ENCODE results near the gene PCDH9.

PCDH9 gene

DNA sequence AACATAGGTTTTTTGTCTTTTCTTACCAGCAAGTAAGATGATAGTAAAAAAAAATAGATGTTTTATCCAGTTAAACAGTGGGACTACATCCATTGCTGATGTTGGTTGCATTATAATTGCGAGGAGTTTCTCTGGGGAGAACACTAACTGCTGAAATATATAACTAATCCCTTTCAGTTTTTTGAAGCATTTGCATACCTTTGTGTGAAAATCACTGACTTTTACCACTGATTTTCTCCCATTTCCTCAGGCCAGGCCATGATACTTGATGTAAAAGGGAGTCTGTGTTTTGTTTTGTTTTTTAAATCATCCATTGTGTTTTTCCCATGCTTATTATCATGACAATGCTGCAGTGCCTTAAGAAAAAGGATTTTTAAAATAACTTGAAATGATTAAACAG lies 699.5 kb downstream of the PCDH9 start:
- Histone ChIP-seq H2AFZ (ENCODE audit: low read length, unreplicated experiment) (no peak overlapping the region), H3K27me3 (ENCODE audit: insufficient read depth, low read length) (no peaks in the 10 kb centered on the region), H3K4me3 (ENCODE audit: low read depth, low read length) (no peak overlapping the region), H3K4me1 (ENCODE audit: control insufficient read depth, insufficient read depth, low read length, unreplicated experiment) (peaks cover 16% of the 10 kb centered on the region), H3K27ac (ENCODE audit: low read depth, low read length) (no peak overlapping the region), H3K36me3 (ENCODE audit: insufficient read depth, low read length) (no peaks in the 10 kb centered on the region), H3K79me2 (ENCODE audit: control insufficient read depth, insufficient read depth, low read length, unreplicated experiment) (no peaks in the 10 kb centered on the region)

DNA sequence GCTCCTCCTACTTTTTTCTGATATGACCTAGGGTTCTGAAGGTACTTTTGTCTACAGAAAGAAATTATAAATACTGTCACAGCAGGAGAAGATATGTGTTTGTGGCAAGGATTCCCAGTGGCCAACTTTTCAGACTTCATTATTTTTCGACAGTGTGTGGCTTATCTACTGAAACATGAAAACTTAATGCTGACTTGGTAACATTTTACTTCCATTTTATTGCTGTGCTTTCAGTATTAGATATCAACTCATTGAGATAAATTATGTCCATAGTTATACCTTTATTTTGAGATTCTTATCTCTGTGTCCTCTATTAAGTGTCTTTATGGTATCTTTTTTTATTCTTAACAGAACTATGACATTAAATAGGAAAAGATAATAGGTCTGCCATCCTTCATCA lies 700.0 kb downstream of the PCDH9 start:
- Histone ChIP-seq H3K36me3 (ENCODE audit: insufficient read depth, low read length) (no peaks in the 10 kb centered on the region), H3K4me1 (ENCODE audit: control insufficient read depth, insufficient read depth, low read length, unreplicated experiment) (peaks cover 16% of the 10 kb centered on the region), H3K27ac (ENCODE audit: low read depth, low read length) (no peak overlapping the region), H3K4me3 (ENCODE audit: low read depth, low read length) (no peak overlapping the region), H3K79me2 (ENCODE audit: control insufficient read depth, insufficient read depth, low read length, unreplicated experiment) (no peaks in the 10 kb centered on the region), H2AFZ (ENCODE audit: low read length, unreplicated experiment) (peak overlapping the region; percentile 17), H3K27me3 (ENCODE audit: insufficient read depth, low read length) (no peaks in the 10 kb centered on the region)

GRCh38 chr13:66528944-66529576 lies 701.1 kb downstream of the PCDH9 start:
- no peaks in the 10 kb centered on the region for H3K27me3 ChIP-seq (ENCODE audit: insufficient read depth, low read length)
- H3K4me1 ChIP-seq (ENCODE audit: control insufficient read depth, insufficient read depth, low read length, unreplicated experiment): peaks cover 8% of the 10 kb centered on the region
- no peak overlapping the region for H3K4me3 ChIP-seq (ENCODE audit: low read depth, low read length)
- H3K79me2 ChIP-seq (ENCODE audit: control insufficient read depth, insufficient read depth, low read length, unreplicated experiment): no peaks in the 10 kb centered on the region
- H2AFZ ChIP-seq (ENCODE audit: low read length, unreplicated experiment): no peak overlapping the region
- H3K27ac ChIP-seq (ENCODE audit: low read depth, low read length): no peak overlapping the region
- no peaks in the 10 kb centered on the region for H3K36me3 ChIP-seq (ENCODE audit: insufficient read depth, low read length)

DNA sequence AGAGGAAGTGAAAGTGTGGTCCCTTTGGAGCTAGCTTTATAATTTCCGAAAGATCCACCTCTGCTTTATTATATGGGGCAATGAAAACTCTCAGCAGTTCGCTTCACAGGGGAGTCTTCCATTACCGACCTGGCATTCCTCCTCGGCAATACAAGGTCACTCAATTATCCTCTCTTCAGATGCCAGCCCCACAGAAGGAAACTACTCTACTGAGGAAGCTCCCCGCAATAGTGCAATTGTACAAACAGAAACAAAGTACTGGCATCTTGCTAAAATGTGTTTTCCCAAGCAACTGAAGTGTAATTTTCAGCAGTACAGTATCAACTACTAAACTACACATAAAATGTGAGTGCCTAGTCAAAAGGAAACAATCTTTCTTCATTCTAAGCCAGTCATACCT lies 702.0 kb downstream of the PCDH9 start:
- Histone ChIP-seq H3K79me2 (ENCODE audit: control insufficient read depth, insufficient read depth, low read length, unreplicated experiment) (no peaks in the 10 kb centered on the region), H3K4me3 (ENCODE audit: low read depth, low read length) (no peak overlapping the region), H2AFZ (ENCODE audit: low read length, unreplicated experiment) (no peak overlapping the region), H3K27me3 (ENCODE audit: insufficient read depth, low read length) (no peaks in the 10 kb centered on the region), H3K4me1 (ENCODE audit: control insufficient read depth, insufficient read depth, low read length, unreplicated experiment) (peaks cover 3% of the 10 kb centered on the region), H3K27ac (ENCODE audit: low read depth, low read length) (no peak overlapping the region), H3K36me3 (ENCODE audit: insufficient read depth, low read length) (no peaks in the 10 kb centered on the region)

DNA sequence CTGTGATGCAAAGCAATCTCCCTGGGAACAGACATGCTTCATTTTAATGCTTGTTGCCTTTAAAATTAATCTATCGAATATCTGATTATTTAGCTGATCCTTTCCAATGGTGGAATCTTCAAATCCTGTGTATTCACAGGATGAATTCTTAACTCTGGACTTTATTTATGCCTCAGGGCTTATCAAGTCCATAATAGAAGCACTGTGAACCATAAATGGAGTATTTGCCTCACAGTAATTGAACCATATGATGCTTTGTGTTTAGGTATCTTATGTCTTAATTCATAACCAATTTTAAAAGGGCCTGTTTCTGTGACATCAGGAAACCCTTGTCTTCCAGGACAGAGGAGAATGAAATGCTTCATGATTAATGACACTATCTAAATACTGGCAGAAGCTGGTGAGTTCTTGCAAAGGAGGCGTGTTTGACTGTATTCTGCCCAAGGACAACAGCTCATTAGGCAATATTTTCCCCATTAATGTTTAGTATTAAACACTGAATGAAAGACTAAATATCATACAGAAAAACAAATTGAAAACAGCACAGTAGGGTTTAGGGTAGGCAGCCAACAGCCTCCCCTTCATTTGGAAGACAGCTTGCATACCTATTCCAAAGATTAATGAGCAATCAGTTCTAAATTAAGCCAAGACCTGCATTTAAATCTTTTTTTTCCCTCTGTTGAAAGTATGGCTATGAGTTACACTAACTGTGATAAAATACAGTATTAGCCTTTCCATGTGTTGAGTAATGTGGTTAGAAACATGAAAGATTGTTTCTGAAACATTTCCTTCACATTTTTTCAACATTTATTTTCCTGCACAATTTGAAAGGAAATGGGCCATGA lies 709.4 kb downstream of the PCDH9 start:
- Histone ChIP-seq H3K27ac (ENCODE audit: low read depth, low read length) (no peak overlapping the region), H2AFZ (ENCODE audit: low read length, unreplicated experiment) (no peak overlapping the region), H3K36me3 (ENCODE audit: insufficient read depth, low read length) (no peaks in the 10 kb centered on the region), H3K27me3 (ENCODE audit: insufficient read depth, low read length) (no peaks in the 10 kb centered on the region), H3K4me3 (ENCODE audit: low read depth, low read length) (no peak overlapping the region), H3K79me2 (ENCODE audit: control insufficient read depth, insufficient read depth, low read length, unreplicated experiment) (no peaks in the 10 kb centered on the region), H3K4me1 (ENCODE audit: control insufficient read depth, insufficient read depth, low read length, unreplicated experiment) (no peaks in the 10 kb centered on the region)

DNA sequence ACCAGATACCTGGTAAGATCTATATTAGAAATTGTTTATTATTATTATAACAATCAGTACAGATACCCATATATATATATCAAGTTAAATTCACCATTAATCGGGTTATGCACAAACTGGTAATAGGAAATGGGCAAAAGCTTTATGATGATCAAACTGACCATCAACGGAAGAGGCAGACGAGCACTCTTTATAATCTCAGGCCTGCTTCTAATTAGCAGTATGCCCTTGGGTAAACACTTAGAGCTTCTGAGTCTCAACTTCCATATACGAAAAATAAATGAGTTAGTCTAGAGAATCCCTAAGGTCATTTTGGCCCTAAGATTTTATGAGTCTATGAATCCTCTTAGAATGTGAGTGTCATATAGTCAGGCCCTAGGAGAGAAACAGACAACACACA lies 710.9 kb downstream of the PCDH9 start:
- Histone ChIP-seq H2AFZ (ENCODE audit: low read length, unreplicated experiment) (no peak overlapping the region), H3K27me3 (ENCODE audit: insufficient read depth, low read length) (no peaks in the 10 kb centered on the region), H3K27ac (ENCODE audit: low read depth, low read length) (no peak overlapping the region), H3K79me2 (ENCODE audit: control insufficient read depth, insufficient read depth, low read length, unreplicated experiment) (no peaks in the 10 kb centered on the region), H3K4me1 (ENCODE audit: control insufficient read depth, insufficient read depth, low read length, unreplicated experiment) (no peaks in the 10 kb centered on the region), H3K4me3 (ENCODE audit: low read depth, low read length) (no peak overlapping the region), H3K36me3 (ENCODE audit: insufficient read depth, low read length) (no peaks in the 10 kb centered on the region)

DNA sequence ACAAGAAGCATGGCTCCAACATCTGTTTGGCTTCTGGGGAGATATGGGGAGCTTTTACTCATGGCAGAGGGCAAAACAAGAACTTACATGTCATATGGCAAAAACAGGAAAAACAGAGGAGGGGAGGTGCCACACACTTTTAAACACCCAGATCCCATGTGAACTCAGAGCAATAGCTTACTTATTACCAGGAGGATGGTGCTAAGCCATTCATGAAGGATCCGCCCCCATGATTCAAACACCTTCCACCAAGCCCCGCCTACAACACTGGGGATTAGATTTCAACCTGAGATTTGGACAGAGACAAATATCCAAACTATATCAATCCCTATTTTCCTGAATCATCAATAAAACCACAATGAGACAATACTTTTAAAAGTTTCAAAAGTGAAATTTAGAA lies 712.1 kb downstream of the PCDH9 start:
- Histone ChIP-seq H3K36me3 (ENCODE audit: insufficient read depth, low read length) (no peaks in the 10 kb centered on the region), H2AFZ (ENCODE audit: low read length, unreplicated experiment) (no peak overlapping the region), H3K79me2 (ENCODE audit: control insufficient read depth, insufficient read depth, low read length, unreplicated experiment) (no peaks in the 10 kb centered on the region), H3K27me3 (ENCODE audit: insufficient read depth, low read length) (no peaks in the 10 kb centered on the region), H3K4me3 (ENCODE audit: low read depth, low read length) (no peak overlapping the region), H3K27ac (ENCODE audit: low read depth, low read length) (no peak overlapping the region), H3K4me1 (ENCODE audit: control insufficient read depth, insufficient read depth, low read length, unreplicated experiment) (peaks cover 5% of the 10 kb centered on the region)

GRCh38 chr13:66513728-66514127 lies 716.4 kb downstream of the PCDH9 start:
- no peaks in the 10 kb centered on the region for H3K36me3 ChIP-seq (ENCODE audit: insufficient read depth, low read length)
- H3K79me2 ChIP-seq (ENCODE audit: control insufficient read depth, insufficient read depth, low read length, unreplicated experiment): no peaks in the 10 kb centered on the region
- H3K4me3 ChIP-seq (ENCODE audit: low read depth, low read length): no peak overlapping the region
- peaks cover 5% of the 10 kb centered on the region for H3K4me1 ChIP-seq (ENCODE audit: control insufficient read depth, insufficient read depth, low read length, unreplicated experiment)
- no peaks in the 10 kb centered on the region for H3K27me3 ChIP-seq (ENCODE audit: insufficient read depth, low read length)
- H2AFZ ChIP-seq (ENCODE audit: low read length, unreplicated experiment): no peak overlapping the region
- H3K27ac ChIP-seq (ENCODE audit: low read depth, low read length): no peak overlapping the region

DNA sequence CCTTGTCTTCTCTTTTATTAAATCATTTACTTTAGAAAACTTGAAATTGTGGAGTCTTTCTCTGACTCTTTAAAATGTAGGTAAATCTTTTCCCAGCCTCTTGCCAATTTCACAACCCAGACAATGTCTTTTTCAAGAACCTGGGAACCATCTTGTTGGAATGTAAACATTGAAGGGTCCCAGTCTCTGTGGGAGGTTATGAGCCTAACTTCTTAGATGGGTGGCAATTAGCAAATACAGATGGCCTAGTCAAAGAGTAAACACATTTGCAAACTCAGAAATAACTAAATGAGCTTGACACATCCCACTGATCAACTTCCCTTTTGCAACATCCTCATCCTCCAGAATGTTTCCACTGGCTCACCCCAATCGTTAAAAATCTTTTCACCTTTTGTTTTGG lies 721.0 kb downstream of the PCDH9 start:
- no peak overlapping the region for H3K27ac ChIP-seq (ENCODE audit: low read depth, low read length)
- H3K4me3 ChIP-seq (ENCODE audit: low read depth, low read length): no peak overlapping the region
- H3K79me2 ChIP-seq (ENCODE audit: control insufficient read depth, insufficient read depth, low read length, unreplicated experiment): no peaks in the 10 kb centered on the region
- H3K27me3 ChIP-seq (ENCODE audit: insufficient read depth, low read length): no peaks in the 10 kb centered on the region
- no peak overlapping the region for H2AFZ ChIP-seq (ENCODE audit: low read length, unreplicated experiment)
- no peaks in the 10 kb centered on the region for H3K36me3 ChIP-seq (ENCODE audit: insufficient read depth, low read length)
- H3K4me1 ChIP-seq (ENCODE audit: control insufficient read depth, insufficient read depth, low read length, unreplicated experiment): peaks cover 10% of the 10 kb centered on the region

DNA sequence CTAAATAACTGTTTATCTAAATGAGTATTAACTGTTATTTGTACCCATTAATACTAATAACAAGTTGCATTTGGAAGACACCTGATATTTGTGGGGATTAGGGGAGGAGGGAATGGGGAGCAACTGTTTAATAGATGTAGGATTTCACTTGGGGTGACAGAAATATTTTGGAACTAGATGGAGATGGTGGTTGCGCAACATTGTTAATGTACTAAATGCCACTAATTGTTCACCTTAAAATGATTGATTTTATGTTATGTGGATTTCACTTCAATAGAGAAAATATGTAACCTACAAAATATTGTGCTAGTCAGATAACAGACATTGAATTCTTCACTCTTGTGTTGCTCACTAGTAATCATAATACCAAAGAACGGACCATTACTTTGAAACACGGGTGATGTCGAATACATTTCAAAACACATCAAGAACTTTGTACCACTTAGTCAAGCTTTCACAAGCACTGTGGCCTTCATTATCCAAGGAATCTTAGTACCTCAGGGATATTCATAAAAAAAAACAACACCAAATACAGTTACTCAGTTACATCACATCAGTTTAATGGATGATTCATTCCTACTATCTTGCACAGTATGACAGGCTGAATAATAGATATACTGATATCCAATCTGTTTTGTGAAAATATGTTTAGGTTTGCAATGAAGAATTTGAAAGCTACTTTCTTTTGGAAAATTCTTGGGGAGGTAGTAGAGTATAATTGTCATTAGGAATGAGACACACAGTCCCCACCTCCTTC lies 721.8 kb downstream of the PCDH9 start:
- Histone ChIP-seq H3K27ac (ENCODE audit: low read depth, low read length) (no peak overlapping the region), H3K36me3 (ENCODE audit: insufficient read depth, low read length) (no peaks in the 10 kb centered on the region), H3K79me2 (ENCODE audit: control insufficient read depth, insufficient read depth, low read length, unreplicated experiment) (no peaks in the 10 kb centered on the region), H2AFZ (ENCODE audit: low read length, unreplicated experiment) (no peak overlapping the region), H3K27me3 (ENCODE audit: insufficient read depth, low read length) (no peaks in the 10 kb centered on the region), H3K4me1 (ENCODE audit: control insufficient read depth, insufficient read depth, low read length, unreplicated experiment) (peaks cover 7% of the 10 kb centered on the region), H3K4me3 (ENCODE audit: low read depth, low read length) (no peak overlapping the region)
